ENCODE results near the gene USP36.

USP36 gene

DNA sequence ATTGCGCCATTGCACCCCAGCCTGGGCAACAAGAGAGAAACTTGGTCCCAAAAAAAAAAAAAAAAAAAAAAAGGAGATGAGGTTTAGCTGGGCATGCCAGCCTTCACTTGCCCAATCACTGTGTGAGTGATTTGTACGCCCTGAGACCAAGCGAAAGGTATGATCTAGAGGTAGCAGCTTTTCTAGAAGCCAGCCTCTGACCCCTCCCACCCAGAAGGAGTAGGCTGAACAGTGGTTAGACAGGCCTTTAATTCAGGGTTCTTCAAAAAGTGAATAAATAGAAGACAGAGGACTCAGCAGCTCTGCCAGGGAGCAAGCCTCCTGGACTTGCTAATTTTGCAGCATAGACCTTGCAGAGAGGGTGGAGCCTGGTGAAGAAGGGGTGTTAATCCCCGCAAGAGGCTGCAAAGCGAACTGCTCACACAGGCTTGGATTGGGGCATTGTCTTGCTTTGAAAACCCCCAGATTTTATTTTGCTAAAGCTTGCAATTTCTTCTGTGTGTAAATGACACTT is 51.4 kb downstream of the USP36 start:
- DNase-seq: no peak

DNA sequence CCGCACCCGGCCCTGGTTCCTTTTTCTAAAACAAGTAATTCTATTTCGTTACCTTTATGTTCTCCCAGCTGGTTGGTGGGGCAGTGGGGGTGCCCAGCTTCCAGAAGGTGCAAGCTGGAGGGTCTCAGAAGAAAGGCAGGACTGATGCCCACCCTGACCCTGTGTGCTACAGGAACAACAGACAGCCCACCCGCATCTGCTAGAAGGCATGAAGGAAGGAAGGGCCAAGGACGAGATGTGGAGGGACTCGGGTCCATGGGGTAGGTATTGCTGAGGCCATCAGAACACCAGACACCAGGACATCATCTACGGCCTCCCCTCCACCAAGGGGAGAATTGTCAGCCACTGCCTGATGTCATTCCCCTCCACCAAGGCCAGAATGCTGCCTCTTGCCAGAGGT is 52.2 kb downstream of the USP36 start:
- DNase-seq: no peak

DNA sequence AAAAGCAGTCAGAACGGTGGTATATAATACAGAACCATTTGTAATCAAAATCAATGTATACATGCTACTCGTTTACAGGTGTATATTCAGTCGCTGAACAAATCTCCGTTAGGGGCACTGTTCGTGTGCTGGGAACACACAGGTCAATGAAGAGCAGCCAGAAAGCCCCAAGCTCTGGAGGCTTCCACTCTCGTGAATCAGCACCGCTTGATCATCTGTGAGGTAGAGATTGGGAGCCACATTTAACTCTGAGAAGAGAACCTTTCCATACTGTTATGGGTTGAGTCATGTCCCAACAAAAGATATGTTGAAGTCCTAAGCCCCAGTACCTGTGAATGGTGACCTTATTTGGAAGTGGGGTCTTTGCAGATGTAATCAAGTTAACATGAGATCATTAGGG is 53.2 kb downstream of the USP36 start:
- no peak for DNase-seq

DNA sequence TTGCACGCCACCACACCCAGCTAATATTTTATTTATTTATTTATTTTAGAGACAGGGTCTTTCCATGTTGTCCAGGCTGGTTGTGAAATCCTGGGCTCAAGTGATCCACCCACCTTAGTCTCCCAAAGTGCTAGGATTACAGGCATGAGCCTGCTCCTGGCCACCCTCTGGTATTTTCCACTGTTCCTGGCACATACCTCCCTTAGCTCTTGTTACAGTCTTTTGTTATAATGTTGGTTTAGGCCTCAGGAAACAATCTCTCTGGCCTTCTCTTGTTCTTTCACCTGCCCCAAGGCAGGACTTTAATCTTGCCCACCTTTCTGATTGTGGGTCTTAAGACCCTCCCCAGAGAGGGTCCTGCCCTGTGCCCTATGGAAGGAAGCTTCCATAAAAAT is 55.0 kb downstream of the USP36 start:
- DNase-seq: no peak

DNA sequence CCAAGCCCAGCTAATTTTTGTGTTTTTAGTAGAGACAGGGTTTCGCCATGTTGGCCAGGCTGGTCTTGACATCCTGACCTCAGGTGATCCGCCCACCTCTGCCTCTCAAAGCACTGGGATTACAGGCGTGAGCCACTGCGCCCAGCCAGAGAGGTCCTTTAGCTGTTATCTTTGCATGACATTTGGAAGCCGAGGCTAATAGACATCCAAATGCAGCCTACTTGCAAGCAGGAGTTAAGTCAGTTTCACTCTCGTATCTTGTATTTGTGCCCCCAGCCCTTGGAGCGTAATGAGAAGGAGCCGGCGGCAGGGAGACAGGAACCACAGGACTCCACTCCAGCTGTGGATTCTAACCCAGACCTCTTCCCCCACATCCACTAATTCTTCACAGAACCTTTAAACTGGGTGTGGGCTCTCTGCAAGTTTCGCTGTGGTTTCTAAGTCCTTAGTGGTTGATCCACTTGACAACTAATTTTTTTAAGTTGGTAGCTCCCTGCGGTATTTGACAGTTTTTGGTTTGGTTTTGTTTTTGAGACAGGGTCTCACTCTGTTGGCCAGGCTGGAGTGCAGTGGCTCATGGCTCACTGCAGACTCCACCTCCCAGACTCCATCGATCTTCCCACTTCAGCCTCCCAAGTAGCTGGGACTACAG is 55.5 kb downstream of the USP36 start:
- no peak for DNase-seq

DNA sequence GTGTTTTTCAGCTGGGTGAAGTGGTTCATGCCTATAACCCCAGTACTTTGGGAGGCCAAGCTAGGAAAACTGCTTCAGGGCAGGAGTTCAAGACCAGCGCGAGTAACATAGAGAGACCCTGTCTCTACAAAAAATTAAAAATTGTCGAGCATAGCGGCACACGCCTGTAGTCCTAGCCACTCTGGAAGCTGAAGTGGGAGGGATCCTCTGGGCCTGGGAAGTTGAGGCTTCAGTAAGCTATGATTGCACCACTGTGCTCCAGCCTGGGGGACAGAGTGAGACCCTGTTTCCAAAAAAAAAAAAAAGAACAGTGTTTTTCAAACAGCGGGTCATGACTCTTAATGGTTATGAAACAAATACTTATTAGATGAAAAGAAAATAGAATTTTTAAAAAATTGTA is 56.3 kb downstream of the USP36 start:
- no peak for DNase-seq

DNA sequence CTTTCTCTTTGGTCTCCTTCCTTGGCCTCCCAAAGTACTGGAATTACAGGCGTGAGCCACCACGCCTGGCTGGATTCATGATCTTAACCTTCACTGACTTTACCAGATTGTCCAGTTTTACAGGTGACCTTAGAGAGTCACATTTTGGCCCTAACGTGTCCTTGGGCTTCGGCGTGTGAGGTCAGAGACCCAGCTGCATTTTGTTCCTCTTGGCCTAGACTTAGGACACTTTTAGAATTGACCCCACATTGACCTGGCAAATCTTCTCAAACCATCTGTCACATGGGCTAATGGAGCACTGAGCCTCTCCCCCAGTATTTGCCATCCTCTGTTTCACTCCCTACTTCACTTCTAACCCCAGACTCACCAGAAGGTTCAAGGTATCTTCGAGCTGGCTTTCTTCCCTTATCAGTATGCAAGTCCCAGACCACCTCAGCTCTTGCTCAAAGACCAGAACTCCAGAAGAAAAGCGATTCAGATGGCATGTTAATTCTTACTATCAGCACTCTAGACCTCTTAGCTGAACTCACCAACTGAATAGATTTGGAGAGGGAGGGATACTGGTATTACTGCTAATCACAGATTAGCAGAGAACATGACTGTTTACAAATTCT is 56.8 kb downstream of the USP36 start:
- no peak for DNase-seq

DNA sequence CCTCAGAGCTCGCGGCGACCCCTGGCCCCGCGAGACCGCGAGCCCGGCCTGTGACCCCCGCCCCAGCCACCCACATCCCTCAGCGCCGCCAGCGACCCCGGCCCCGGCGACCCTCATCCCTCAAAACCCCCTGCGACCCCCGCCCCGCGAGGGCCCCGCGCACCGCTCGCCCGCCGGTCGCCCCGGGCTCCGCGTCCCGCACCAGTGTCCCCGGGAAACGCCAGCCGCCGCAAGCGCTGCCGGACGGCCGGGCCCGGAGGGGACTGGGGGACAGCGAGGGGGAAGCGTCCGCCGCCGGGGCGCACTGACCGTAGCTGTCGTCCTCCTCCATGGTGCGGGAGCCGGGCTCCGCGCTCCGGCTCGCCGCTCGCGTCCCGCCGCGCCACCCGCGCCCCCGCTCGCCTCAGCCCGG is 58.7 kb downstream of the USP36 start, which contains the start of gene CYTH1:
CYTH1 (minus strand) TSS at position 381 of the 412 bp plus-strand sequence; CDS start at position 331, 50 bp downstream.
- DNase-seq: no peak

DNA sequence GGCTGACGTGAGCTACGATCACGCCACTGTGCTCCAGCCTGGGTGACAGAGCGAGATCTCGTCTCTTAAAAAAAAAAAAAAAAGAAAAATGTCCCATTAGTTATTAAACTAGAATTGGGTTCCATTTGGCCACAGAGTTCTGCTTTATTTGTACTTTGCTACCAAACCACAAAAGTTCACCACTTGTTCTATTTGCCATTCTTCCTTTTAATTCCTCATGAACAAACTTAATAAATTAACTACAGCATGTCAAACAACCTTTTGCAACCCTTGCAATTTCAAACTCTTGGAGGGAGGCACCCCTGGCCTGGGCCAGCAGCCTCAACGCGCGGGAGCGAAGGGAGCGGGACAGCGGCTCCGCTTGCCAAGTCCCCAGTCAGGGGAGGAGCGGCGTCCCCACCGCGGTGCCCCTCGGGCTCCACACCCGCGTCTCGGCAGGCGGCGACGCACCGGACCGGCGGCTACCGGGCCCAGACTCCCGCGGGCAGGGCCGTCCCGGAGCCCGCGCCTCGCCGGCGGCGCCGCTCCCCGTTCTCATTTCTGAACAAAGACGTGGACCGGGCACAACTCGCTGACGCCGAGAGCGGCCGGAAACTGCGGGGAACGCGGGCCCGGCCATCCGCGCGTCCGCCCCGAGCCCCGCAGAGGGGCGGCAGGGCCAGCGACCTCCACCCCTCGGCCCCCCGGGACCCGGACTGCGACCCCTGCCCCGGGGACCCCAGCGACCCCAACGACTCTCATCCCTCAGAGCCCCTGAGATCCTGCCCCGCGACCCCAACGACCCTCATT is 59.3 kb downstream of the USP36 start:
- DNase-seq: peak; percentile 45

DNA sequence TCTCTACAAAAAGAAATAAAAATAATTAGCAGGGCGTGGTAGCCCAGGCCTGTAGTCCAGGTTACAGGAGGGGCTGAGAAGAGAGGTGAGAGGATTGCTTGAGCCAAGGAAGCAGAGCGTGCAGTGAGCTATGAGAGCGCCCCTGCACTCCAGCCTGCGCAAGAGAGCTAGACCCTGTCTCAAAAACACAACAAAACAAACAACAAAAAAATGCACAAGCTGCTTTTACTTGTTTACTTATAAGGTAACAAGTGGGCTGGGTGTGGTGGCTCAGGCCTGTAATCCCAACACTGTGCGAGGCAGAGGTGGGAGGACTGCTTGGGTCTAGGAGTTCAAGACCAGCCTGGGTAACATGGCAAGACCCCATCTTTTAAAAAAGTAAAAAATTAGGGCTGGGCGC is 60.3 kb downstream of the USP36 start:
- DNase-seq: no peak

DNA sequence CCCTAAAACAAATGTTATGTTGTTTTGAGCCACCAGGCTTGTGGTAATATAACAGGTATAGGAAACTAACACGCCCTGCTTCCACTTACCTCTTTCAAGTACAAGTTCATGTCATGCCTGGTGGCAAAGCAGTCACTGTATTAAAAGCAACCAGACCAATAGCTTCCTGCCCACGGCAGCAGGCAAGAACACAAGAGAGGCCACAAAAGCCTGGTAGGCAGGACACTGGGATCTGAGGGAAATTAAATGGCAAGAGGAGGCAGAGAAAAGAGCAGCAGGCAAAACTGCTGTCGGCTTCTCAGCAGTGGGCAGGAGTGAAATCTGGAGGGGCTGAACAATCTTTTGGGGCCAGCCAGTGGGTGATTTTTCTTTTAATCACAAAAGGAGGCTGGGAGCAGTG is 60.8 kb downstream of the USP36 start:
- DNase-seq: peak; percentile 47

DNA sequence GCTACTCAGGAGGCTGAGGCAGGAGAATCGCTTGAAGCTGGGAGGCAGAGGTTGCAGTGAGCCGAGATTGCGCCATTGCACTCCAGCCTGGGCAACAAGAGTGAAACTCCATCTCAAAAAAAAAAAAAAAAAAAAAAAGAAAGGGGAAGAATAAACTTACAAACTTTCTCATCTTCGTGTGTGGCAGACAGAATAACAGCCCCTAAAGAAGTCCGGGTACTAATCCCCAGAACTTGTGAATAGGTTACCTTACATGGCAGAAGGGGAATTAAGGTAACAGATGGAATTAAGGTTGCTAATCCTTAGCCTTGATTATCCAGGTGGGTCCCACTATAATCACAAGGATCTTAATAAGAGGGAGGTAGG is 61.3 kb downstream of the USP36 start:
- DNase-seq: peak; percentile 65

DNA sequence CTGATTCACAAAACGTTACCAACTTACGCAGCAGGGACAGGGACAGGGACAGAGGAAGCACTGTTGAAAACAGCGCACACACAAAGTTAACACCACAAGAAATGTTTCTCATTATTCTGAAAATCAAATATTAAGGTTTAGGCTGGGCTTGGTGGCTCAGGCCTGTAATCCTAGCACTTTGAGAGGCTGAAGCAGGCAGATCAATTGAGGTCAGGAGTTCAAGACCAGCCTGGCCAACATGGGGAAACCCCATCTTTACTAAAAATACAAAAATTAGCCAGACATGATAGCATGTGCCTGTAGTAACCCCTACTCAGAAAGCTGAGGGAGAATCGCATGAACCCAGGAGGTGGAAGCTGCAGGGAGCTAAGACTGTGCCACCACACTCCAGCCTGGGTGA is 62.7 kb downstream of the USP36 start:
- peak; percentile 43 for DNase-seq

DNA sequence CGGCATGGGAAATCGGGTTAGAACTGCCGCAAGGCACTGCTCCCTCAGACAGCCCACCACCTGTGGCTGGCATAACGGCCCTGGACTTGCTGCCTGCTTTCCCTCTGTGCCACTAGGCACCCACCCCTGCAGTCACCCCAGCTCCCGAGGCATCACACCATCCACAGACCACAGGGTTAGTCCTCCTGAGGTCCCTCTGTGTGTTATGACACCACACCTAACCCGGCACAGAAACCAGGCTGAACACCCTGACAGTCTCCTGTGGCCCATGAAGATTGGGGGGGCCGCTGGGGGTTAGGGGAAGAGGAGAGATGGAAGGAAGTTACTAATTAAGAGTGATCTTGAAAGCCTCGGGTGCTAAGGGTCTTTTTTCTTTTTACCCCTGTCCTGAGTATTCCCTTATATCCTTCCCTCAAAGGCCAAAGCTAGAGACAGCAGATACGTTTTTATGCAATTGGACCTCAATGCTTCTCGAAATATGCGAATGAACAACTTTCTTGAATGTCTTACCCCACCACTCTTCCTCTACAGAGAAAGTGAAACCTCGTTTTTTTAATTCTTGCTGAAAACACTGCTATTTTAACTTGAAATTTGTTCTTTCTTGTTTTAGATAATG is 65.5 kb downstream of the USP36 start:
- DNase-seq: peak; percentile 74

DNA sequence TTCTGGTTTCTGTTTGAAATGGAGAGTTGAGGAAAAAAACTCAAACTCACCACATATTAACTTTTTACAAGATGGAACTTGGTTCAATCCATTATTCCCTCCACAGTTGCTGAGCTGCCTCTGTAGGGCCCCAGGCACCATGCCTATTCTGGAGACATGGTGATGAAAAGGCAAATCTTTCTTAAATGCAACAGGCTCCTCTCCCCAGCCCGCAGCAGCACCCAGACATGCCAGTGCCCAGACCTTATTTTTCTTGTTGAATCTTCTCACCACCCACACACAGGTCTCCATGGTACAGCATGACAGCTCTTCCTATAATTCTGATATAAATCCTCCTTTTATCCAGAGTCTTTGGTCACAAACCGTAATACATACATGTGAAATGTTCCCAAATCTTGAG is 66.2 kb downstream of the USP36 start:
- no peak for DNase-seq

DNA sequence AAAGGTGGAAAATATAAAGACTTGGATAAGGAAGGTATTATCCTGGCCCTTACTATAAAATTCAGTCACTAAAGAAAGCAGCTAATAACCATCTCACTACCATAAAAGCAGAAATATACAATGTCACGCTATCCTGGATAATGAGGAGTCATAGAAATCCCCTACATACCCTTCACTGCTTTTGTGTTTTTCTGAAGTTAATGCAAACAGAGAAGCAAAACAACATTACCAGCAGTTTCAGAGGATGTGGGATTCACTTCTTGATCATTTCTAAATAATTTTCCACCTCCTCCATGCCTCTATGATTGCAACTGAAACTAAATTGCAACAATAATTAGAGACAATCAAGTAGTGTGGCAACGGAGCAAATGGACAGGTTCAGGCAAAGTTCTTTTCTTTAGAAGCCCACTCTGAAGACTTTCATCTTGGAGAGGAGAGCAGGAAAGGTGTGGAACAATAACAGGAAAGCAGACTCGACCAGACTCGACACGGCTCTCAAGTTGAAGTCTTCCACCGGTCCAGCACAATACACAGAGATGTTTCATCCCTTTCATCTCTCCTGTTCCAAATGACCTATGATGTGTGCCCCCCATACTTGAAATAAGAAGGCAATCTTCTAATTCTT is 68.7 kb downstream of the USP36 start:
- peak; percentile 84 for DNase-seq

DNA sequence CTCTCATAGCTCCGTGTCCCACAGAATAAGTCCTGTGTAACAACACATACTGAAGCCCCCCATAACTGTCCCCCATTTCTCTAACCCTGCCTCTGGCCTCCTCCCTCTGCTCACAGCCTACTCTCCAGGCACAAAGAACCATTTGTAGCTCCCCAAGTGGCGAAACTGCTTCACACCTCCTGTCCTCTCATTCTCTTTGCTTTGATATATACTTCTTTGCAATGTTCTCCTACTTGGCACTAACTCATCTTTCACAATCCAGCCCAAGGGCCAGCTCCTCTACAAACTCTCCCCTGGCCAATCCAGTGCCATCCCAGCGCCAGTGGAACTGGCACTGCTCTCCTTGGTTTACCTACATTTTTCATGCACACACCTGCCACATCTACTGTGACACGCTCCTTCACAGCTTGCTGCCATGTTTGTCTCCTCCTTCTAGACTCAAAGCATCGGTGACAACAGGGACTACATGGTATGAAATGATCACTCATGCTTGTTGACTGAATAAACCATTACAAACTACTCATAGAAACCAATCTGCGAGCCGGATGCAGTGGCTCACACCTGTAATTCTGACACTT is 71.3 kb downstream of the USP36 start:
- no peak for DNase-seq

DNA sequence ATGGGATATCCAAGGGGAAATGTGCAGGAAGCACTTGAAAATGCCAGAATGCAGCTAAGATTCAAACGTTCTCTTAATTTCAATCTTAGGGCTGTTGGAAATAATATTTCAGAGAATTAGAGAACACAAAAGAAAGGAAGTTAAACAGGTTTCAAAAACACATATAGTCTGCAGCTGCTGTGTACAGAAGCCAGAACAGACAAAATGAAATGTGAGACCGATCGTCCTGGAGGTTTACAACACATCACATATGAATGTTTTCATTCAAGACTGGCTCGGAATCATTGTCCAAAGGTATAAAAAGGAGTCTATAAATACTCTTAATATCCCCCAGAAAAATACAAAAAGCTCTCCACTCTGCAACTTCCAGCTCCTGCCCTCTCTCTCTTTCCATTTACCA is 72.8 kb downstream of the USP36 start:
- no peak for DNase-seq

DNA sequence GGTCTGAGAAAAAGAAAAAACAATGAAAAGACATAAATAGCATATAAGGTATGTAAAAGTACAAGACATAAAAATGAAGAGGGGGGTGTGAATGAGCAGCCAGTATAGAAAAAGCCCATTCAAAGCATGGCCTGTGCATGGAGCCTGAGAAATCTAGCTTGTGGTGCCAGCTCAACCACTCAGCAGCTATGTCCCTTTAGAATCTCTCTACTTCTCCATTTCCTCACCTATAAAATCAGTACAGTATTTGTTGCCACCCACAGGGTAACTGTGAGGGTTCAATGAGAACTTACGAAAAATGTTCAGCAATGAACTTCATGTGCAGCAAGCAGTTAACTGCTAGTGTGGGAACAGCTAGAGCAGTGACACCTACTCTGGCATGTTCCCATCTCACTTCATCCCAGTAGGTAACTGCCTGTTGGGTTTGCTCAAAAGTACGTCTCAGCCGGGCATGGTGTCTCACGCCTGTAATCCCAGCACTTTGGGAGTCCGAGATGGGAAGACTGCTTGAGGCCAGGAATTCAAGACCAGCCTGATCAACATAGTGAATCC is 73.8 kb downstream of the USP36 start:
- no peak for DNase-seq

DNA sequence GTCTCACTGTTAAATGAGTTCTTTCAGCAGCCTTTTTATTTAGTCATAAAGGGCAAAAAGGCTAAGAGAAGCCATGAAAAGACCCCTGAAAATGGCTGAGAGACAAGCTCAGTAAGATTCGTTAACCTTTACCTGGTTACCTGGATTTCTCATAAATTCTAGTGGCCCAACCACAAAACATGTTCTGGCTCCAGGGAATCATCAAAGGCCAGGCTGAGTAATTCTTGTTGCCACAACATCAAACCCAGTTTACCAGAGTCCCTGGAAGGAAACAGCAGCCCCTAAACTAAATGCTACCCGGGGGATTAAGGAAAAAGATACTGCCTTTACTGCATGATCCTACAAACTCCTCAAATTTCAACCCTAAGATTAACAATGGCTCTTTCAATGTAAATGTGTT is 74.4 kb downstream of the USP36 start:
- no peak for DNase-seq

DNA sequence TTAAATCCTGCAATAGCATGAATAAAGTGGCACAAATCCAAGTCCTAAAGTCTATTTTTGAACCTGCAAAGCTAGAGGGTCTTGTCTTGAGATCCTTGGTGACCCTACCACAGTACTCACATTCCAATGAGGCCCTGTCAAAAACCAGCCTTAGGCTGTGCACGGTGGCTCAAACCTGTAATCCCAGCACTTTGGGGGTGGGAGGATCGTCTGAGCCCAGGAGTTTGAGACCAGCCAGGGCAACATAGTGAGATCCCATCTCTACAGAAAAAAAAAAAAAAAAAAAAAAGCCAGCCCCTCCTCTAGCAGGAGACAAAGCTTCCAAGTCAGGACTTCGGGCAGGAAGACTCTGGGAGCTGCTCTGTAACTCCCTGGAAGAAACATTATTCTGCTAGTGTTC is 74.8 kb downstream of the USP36 start:
- no peak for DNase-seq

DNA sequence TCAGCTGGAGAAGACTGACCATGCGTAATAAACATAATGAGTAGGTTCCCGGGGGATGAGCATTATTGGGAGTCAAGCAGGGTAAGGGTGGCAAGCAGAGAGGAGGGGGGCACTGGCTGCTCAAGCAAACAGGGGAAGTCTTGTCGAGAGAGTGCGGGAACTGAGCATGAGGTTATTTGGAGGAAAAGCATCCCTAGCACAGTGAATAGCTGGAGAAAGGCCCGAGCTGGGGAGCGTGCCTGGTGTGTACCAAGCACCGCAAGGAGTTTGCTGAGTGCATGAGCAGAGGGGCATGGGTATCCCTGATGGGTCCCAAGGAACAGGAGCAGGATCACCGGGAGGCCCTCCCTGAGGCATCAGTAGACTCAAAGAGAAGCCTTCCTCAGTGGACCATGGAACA is 75.7 kb downstream of the USP36 start:
- DNase-seq: no peak

Measured in inflammatory macrophage treated with lipopolysaccharide for 4 hours (primary cell).